Neuron (in vitro differentiated cells): ENCODE data around the gene SASH3.

Experiments used
- H2AFZ ChIP-seq: one replicate; pipeline ENCODE4 v1.6.1; 2013; ENCODE audit warnings: low read depth, mild to moderate bottlenecking, inconsistent platforms, low read length, moderate library complexity
- H3K27me3 ChIP-seq: one replicate; pipeline ENCODE4 v1.6.1; 2013; ENCODE audit warnings: low read length; ENCODE audit not compliant: insufficient read depth
- H3K36me3 ChIP-seq: one replicate; pipeline ENCODE4 v1.6.1; 2013; ENCODE audit warnings: low read length; ENCODE audit not compliant: insufficient read depth
- H3K4me1 ChIP-seq: one replicate; pipeline ENCODE4 v1.6.1; 2013; ENCODE audit warnings: low read length; ENCODE audit not compliant: insufficient read depth
- H3K4me3 ChIP-seq: 2 replicates; pipeline ENCODE4 v1.5.1; 2013; ENCODE audit warnings: mild to moderate bottlenecking, low read length, moderate library complexity
- H3K9me3 ChIP-seq: one replicate; pipeline ENCODE4 v1.6.1; 2013; ENCODE audit warnings: low read length

Gene SASH3

DNA sequence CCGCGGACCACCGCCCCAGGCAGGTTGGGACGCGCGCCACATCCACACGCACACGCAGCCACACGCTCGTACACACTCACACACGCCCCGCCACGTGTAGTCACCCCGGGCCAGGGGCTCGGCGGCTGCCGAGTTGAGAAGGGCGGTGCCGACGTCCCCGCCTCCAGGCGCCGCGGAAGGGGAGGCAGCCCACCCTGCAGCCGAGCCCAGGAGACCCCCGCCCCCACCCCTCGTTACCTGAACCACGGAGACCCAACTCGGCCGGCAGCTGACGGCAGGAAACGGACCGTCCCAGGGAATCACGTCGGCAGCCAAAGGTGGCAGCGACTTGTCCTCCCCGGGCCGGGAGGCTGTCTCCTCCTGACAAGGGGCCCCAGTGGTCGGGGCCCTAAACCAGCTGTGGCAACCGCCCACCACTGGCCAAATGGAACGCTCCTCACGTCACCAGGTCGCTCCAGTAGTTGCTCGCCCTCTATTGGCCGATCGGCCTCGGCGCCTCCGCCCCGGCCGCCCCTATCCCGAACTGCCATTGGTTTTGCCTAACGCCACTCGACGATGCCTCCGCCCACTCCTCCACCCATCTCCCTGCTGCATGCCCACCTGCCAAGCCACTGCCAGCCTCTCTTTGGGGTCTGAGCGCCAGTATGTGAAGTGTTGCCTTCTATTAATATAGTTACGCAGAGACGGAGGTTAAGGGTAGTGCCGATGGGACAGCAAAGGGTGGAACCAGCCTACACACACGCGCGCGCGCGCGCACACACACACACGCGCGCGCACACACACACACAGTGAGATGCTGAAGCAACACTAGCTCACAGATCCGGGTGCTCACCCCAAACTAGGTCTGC, 63.9 kb downstream of the SASH3 start, which contains the start of gene ZDHHC9:
Gene ZDHHC9, minus strand, starts transcription at position 428 of the 848 bp plus-strand sequence. CDS start 1,941 bp downstream, outside the sequence.
- Histone ChIP-seq H3K4me3 (peak within 1 kb of the TSS; percentile 72), H3K36me3 (peaks cover 3% of the 10 kb centered on the region), H3K9me3 (no peaks in the 10 kb centered on the region), H3K27me3 (peaks cover 2% of the 10 kb centered on the region), H3K4me1 (peaks cover 14% of the 10 kb centered on the region), H2AFZ (peak within 1 kb of the TSS; percentile 42)
